Measurements from ENCODE around the gene KBTBD2. TPM values are rescaled to one million over a fixed set of nuclear protein-coding genes. Genes with fewer than 3 reads are reported as not detected.

KBTBD2 gene
- total RNA-seq (2014; rRNA removed; shearing (Covaris generic)) (35.0 and 35.9 TPM in 2 replicates), total RNA-seq (2022) (34.5 and 40.8 TPM in 2 replicates), Bru-seq, nascent RNA (percentile 92 among the genes with signal in this experiment), BruChase-seq, experiment 1, labeled RNA remaining after a 6-hour chase (percentile 87 among the genes with signal in this experiment), BruChase-seq, experiment 2, labeled RNA remaining after a 2-hour chase (percentile 94 among the genes with signal in this experiment)
- long read RNA-seq, transcript KBTBD2-201 (4 exons, 3,745 nt) = major isoform, 12 of 32 reads
- long read RNA-seq, partial matches to known transcripts = 4 of 32 reads
- long read RNA-seq, other reads (novel, unspliced or antisense) = 16 of 32 reads

- H3K4me1 ChIP-seq (ENCODE audit: insufficient read depth, low read length, poor library complexity, severe bottlenecking) = peaks cover 33% of the 10 kb centered on the region
- peak within 1 kb of the TSS; percentile 97 for H3K4me2 ChIP-seq (ENCODE audit: low read length)
- TF ChIP-seq EZH2phosphoT487 (IDR thresholded peaks at IDR 0.05; ENCODE audit: borderline replicate concordance, low read depth, low read length) (no peak), CTCF (conservative IDR thresholded peaks at IDR 0.05; ENCODE audit: low read length) (no peak)
- no peaks in the 10 kb centered on the region for H3K9me3 ChIP-seq (ENCODE audit: low read length)
- peak within 1 kb of the TSS; percentile 74; the same call in 1 of the 2 replicates for H2AFZ ChIP-seq (ENCODE audit: low read length)
- H4K20me1 ChIP-seq (ENCODE audit: insufficient read depth, low read length) = peaks cover 32% of the 10 kb centered on the region
- POLR2A ChIA-PET = interaction anchor here (0.9 to 2.3 kb wide), 3 partner anchors 10 to 163 kb away, joined by 5 to 10 read pairs (median 5); no protein-coding TSS in a partner anchor
- H3K4me3 ChIP-seq (ENCODE audit: low read depth, low read length, poor library complexity, severe bottlenecking) = peak within 1 kb of the TSS; percentile 84
- DNase-seq (ENCODE audit: low spot score) = peak; percentile 85
- peak within 1 kb of the TSS; percentile 91 for H3K27ac ChIP-seq (ENCODE audit: low read depth, low read length, poor library complexity, severe bottlenecking)
- no peaks in the 10 kb centered on the region; the same call in 1 of the 2 replicates for H3K9me2 ChIP-seq (ENCODE audit: insufficient read depth, low read length)
- H3K79me2 ChIP-seq (ENCODE audit: insufficient read depth, low read depth, low read length) = peaks cover 48% of the 10 kb centered on the region
- BruUV-seq (replicated peaks) = no TSS peak
- H3K36me3 ChIP-seq (ENCODE audit: insufficient read depth, low read length) = peaks cover 6% of the 10 kb centered on the region; the same call in 1 of the 2 replicates
- CTCF ChIA-PET (ENCODE audit: unreplicated experiment) = interaction anchor here (0.5 kb wide), 1 partner anchor 113 kb away, joined by 4 read pairs; no protein-coding TSS in a partner anchor
- intact Hi-C loops (cut with micrococcal nuclease; ENCODE audit: unreplicated experiment) = loop anchor here (5.0 kb wide), 1 partner anchor 394 kb away; the partner anchor contains the start of gene AVL9
These were observed at the start of gene KBTBD2 for GRCh38 chr7:32891043-32891799. Gene KBTBD2 (minus strand): TSS chr7:32891760. CDS start chr7:32879604, 12,156 bp downstream.

- no peak overlapping the region for H3K4me2 ChIP-seq (ENCODE audit: low read length)
- no peak for DNase-seq (ENCODE audit: low spot score)
- CTCF ChIA-PET (ENCODE audit: unreplicated experiment) = interaction anchor here (0.9 kb wide), 1 partner anchor 95 kb away, joined by 5 read pairs; no protein-coding TSS in a partner anchor
- H3K79me2 ChIP-seq (ENCODE audit: insufficient read depth, low read depth, low read length) = no peaks in the 10 kb centered on the region
- H3K4me3 ChIP-seq (ENCODE audit: low read depth, low read length, poor library complexity, severe bottlenecking) = no peak overlapping the region
- no peak overlapping the region for H3K27ac ChIP-seq (ENCODE audit: low read depth, low read length, poor library complexity, severe bottlenecking)
- H3K4me1 ChIP-seq (ENCODE audit: insufficient read depth, low read length, poor library complexity, severe bottlenecking) = no peaks in the 10 kb centered on the region
- no peak for TF ChIP-seq EZH2phosphoT487 (IDR thresholded peaks at IDR 0.05; ENCODE audit: borderline replicate concordance, low read depth, low read length)
- no peak for TF ChIP-seq CTCF (conservative IDR thresholded peaks at IDR 0.05; ENCODE audit: low read length)
- H3K36me3 ChIP-seq (ENCODE audit: insufficient read depth, low read length) = no peaks in the 10 kb centered on the region
- H2AFZ ChIP-seq (ENCODE audit: low read length) = no peak overlapping the region
- H3K9me3 ChIP-seq (ENCODE audit: low read length) = peaks cover 8% of the 10 kb centered on the region
- POLR2A ChIA-PET = interaction anchor here (0.5 to 0.7 kb wide), 2 partner anchors 35 to 41 kb away, joined by 3 to 5 read pairs; no protein-coding TSS in a partner anchor
- BruUV-seq (replicated peaks) = no TSS peak
- intact Hi-C loops (cut with micrococcal nuclease; ENCODE audit: unreplicated experiment) = loop anchor here (10.0 kb wide), 1 partner anchor 164 kb away; the partner anchor contains the start of gene RP9
- no peaks in the 10 kb centered on the region for H3K9me2 ChIP-seq (ENCODE audit: insufficient read depth, low read length)
- no peaks in the 10 kb centered on the region for H4K20me1 ChIP-seq (ENCODE audit: insufficient read depth, low read length)
These were observed 49.6 kb upstream of the KBTBD2 start for GRCh38 chr7:32941181-32941580.
